Stimulated activated CD4-positive, alpha-beta T cell treated with anti-CD3 and anti-CD28 coated beads, Interleukin-15, amount 100 ng/mL, for 1 hour (primary cell): Measurements from ENCODE around the gene CD28.

Experiments
- DNase-seq, 2 donors: peaks; one replicate each; pipeline ENCODE4 v3.0.0-alpha.2; 2020; ENCODE audit warnings: low read depth in 1 of 2, low spot score in 1 of 2

CD28 gene

DNA sequence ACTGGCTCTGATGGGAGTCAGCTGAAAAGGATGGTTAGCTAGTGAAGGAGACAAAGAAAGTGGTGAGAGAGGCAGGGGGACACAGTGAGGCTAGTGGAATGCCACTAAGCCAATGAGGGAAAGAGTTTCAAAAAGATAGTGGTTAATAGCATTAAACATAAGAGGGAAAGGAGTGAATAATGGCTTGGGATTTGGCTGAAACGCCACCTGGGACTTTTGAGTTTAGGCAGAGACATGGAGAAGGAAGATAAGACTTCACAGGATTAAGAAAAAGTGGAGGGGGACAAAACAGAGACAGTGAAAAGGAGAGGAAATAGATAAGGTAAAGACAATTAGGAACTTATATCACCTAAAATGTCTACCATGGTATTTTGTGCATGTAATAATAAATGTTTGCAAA, 6.9 kb downstream of the CD28 start:
- no peak for DNase-seq

DNA sequence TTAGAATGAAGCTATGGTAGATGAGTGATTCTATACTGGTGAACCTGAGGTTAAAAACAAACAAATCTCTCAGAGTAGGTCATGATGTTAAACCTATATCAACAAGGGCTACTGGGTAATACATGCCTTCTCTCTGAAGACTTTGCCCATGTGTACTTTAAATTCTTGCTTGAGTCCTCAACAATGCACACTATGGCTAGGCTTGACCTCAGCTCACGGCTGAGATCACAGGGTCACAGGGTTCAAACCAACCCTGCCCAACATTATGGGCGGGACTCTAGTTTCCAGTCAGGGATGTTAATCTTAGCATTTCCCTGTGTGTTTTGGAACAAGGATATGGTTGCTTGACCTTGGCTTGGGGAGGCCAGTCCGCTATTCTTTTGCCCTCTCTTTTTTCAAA, 7.7 kb downstream of the CD28 start:
- no peak for DNase-seq

DNA sequence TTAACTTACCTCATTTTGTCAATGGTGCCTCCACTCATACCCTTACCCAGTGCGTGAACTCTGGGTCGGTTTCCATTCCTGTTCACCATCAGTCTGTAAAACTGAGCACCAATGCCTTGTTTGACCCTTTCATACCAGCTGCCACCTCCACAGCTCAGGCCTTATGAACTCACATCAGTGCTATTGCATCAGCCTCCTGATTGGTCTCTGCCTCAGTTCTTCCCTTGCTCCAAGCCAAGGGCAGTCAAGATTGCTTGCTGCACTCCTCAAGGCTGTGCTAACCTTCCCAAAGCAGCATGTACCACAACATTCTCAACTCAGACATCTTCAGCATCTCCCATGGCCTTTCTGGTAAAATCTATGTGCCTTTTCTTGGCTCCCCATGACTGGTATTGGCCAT, 9.3 kb downstream of the CD28 start:
- DNase-seq, result no peak

DNA sequence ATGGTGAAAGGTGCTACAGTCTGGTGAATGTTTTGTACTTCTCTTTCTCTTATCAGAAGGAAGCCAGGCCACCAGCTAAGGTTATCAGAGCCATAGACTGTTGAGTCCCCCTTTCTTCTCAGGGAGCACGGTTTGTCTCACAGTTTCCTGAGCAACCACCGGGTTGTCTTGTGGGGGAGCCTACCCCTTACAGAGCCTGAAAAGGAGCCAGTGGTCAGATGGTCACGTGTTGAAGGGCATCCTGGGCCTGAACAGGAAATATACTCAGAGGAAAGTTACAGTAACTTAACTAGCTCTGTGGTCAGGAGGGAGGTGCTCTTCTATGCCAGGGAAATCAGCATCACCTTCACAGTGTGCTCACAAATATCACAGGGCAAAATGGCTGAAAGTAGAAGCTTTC, 11.6 kb downstream of the CD28 start:
- no peak for DNase-seq

DNA sequence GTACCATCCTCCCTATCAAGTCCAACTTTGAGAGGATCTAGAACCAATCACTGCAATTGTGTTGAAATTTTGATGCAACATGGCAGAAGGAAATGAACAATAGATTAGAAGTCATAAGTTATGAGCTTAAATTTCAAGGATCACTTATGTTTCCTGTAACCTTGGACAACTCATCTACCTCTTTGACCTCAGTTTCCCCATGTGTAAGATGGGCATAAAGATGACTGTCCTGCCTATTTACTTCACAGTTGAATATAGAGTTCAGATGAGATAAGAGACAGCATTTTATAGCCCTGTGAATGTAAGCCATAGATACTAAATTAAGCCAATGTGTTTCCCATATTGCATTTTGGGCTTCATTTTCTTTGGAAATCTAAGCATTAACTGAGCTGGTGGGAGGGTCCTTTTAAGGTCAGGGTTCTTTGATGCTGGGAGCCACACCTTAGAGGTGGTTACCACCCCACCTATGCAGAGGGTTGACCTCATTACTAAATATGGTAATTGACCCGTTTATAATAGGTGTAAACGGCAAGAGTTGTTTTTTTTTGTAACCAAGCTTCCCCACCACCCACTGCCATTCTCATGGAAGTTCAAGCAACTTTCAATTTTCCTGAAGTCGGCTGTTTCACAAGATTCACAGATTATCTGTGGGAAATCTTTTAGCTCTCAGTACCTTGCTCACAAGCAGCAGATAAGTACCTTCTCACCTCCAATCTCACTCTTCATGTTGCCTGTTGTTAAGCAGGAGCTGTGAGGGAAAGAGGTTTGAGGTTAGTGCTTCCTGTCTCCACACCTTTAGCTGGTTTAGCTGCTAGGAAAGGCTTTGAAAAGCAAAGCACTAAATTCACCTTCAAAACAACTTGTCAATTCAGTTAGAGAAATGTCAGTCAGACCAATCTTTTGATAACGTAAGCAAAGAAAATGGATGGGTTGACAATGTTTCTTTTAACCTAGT, 13.3 kb downstream of the CD28 start:
- DNase-seq, result no peak

DNA sequence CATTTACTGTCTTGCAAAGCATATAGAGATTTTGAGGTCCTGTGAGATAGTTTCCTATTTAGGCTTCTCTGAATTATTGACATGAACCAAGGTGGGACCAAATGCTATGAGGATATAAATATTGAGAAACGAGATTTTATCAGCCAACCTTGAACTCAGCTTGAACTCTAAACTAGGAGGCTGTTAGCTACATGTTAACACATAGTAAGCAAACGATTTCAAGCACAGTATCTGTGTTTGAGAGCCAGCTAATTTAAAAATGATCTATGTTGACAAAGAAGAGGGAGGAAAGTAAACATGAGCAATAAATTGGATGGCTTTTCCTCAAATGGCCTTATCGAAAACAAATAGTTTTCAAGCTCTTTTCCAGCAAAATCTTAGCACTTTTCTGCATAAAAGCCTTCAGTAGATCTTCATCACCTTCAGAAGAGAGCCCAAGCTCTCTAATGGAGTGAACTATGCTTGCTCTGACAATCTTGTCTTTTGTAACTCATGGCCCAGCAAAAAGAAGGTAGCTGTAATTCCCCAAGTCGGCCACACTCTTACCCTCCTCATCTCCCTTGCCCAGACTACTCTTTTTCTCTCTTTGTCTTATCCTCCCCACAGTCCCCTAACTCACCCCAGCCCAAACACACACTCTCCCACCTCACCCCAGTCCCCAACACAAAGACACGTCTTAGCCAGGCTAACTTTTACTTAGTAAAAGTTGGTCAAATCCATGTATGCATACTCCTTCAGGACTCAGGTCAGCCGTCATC, 14.7 kb downstream of the CD28 start:
- DNase-seq, result no peak

DNA sequence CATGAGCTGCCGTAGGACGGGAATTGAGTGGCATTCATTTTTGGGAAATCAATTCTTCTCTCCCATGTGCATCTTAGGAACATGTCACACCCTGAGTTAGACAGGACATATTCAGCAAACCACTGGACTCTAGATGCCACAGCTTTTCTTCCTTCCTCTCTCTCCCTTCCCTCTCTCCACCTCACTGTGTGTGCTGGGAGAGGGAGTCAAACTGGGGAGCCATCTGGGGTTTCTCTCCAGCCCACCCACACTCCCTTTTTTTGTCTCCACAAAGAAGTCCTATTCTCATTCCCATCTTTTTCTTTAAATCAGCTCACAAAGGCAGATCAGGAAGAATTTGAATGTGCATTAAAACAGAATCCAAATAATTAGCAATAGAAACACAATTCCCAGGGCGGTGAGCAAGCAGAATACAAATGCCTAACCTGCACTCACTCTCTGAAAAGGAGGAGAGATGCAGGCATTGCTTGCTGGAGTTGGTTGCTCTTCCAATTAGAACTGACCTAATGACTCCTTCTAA, 15.4 kb downstream of the CD28 start:
- DNase-seq, result no peak

DNA sequence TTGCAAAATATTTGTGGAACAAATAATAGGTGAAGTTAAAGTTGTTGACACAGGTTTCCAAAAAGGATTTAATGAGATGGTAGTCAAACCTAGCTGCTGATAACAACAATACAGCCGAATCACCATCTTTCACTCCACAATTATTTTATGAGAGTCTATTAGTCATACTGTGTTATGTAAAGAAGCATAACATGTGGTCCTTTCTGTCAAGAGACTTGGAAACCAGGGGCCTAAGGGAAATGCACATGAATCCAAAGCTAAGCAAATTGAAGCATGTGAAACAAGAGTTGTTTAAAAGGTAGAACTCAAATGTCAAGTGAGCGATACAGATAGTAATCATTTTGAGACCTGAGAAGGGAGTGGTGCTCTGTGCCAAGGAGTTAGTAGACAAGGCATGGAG, 16.0 kb downstream of the CD28 start:
- DNase-seq, result no peak

DNA sequence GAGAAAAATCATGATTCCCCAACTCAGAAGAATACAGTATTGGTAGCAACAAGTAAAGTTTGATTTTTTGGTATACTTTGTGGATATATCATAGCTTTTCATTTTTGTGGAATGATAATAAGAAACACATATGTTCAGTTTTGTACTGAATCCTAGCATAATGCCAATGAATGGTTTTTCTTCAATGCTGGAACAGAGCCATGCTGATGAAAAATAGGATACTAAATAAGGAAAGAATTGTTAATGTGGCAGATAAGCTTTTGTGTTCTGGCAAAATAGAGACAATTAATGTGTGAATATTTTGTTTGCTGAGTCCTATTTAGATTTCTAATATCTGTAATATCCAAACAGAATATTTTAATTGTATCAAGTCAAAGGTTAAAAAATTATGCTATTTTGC, 21.9 kb downstream of the CD28 start:
- DNase-seq, result no peak

DNA sequence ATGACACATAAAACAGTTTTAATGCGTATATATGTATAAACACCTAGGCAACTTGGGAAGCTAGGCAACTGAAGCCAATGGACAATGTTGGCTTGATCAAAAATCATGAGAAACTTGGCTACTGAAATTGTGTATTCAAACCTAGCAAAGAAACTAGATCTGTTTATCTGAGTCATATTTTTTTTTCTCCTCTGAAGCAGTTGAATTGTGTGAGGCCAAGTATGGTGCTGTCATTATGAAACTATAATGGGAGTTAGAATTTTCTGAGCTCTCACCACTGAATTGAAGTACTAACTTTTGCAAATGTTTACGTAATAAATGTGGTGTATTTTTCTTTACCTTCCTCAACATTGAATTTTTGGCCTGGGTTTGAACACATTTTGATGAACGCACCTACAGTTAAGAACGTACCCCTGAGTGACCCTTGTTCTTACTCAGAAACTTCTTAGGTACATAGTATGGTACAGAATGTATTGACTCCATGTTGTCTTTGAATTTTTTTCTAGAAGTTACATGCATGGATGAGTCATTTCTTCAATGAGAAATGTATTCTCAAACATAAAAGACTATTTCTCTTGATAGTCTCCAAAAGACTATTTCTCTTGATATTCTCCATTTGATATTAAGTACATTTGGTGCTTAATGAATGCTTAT, 23.8 kb downstream of the CD28 start:
- DNase-seq, result no peak

DNA sequence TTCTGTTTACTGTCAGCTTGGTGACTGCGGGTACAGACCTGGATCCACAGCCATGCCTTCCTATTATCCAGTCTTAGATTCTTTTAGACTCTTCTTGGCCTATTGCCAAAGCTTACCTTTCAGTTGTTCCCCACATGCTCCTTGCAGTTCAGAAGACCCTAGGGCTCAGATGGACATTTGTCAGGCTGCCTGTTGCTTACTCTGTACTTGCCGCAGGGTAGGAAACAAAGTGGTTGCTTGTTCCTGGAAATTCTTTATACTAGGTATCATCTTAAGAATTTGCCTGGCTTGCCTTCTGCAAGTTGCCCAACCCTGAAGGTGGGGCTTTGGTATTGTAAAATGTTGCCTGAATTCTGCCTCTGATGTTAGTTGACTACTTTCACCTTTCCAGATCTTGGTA, 24.4 kb downstream of the CD28 start:
- no peak for DNase-seq

DNA sequence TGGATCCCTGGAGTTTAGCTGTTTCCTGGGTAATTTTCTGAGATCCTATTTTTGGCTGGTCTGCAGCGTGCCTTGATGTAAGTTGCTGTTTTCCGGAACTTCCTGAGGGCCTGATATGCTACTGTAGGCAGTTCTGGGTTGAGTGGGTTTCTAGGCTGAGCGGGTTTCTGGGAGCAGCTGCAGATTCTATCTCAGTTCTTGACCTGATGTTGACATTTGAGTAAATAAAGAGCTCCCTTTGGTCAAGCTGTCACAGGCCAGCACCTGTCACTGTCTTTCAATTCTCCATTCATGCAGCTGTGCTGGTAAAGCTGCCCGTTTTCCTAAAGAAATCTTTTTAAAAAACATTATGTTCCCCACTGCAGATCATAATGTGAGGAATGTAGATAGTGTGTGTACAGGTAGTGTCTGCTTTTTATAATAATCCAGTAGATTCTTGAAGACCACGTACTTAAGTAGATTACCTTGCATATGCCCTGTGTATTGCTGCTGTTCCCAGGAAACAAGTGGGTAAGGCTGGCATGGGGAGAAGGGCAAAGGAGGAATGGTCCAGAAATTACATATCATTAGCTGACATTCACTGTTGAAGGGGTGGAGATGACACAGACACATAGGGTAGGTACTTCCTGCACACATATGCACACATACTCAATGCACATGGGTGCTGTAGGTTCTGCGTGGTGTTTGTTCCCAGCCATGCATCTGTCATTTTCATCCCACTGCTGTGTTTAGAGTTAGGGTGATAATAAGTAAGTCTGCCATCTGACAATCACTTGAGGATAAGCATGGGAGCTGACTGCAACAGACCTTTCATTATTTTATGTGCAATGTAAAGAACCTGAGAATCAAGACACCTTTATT, 25.9 kb downstream of the CD28 start:
- no peak for DNase-seq

DNA sequence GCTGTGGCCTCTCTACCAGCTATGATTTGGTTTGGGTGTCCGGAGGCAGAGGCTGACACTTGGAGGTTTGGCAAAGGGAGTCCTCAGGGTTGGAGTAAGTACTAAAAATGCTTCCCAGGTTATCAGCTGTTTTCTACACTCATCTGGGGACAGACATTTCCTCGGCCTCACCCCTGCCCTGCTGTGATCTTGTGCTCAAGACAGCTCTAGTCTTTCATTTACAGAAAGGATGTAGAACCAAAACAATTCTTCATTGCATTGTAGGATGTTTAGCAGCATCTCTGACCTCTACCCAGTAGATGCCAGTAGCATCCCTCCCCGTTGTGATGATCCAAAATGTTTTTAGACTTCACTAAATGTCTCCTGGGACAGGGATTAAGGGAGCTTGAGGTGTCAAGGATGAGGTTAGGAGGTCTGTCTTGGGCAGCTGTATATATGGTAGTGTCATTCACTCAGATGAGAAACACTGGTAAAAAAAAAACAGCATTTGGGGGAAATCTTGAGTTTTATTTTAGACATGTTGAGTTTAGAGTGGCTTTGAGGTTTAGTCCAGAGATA, 26.6 kb downstream of the CD28 start:
- DNase-seq, result no peak

DNA sequence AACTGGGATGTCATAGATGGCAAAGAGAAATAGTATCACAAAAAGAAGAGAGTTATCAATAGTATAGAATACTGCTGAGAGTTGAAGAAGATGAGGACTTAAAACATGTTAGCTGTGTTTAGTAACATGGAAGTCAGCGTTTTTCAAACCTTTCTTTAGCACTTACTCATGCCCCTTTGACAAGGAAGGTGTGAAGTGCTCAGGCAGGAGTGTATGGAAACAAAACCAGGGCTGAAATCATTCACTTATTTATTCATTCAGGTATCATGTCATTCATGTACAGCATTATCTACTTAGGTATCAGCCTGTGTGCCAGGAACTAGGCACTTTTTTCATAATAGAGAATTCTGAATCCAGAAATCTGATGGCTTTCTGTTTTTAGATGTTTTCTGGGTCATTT, 27.2 kb downstream of the CD28 start:
- DNase-seq, result no peak

DNA sequence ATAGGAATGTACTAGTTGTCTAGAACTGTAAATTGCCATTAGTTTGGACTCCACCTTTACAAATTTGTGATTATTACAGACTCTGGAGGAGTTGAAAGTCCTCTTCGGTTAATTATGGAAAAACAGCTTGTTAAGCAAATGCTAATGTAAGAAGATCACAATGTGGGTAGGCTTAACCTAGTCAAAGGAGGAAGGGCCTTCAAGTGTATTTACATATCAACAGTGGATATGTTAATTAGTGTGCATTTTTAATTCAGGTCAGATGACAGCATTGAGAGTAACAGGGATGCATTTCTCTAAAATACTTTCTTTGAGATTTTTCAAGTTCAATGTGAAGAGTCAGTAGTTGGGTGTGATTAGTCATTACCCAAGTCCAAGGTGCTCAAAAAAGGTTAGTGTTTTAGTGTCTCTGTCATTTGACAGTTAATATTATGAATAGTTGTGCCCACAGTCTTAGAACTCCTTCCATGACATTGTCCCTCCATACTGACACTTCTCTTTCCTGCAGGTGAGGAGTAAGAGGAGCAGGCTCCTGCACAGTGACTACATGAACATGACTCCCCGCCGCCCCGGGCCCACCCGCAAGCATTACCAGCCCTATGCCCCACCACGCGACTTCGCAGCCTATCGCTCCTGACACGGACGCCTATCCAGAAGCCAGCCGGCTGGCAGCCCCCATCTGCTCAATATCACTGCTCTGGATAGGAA, 28.0 kb downstream of the CD28 start:
- no peak for DNase-seq

DNA sequence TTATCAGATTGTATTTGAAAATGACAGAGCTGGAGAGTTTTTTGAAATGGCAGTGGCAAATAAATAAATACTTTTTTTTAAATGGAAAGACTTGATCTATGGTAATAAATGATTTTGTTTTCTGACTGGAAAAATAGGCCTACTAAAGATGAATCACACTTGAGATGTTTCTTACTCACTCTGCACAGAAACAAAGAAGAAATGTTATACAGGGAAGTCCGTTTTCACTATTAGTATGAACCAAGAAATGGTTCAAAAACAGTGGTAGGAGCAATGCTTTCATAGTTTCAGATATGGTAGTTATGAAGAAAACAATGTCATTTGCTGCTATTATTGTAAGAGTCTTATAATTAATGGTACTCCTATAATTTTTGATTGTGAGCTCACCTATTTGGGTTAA, 30.9 kb downstream of the CD28 start:
- no peak for DNase-seq

DNA sequence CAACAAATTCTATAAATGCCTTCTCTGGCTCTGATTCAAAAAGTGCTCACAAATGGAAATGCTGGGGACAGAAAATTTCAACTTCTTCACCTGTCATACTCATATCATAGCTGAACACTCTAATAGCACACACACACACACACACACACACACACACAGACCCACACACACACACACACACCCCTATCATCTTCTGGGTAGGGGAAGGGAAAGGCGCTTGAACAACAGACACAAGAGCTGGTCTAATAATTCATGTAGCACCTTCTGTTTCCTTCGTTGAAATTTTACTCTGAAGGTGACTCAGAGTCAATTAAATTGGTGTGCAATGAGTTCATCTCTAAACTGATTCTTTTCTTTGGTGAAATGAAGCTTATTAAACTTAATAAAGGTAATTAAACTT, 32.9 kb downstream of the CD28 start:
- DNase-seq, result no peak

DNA sequence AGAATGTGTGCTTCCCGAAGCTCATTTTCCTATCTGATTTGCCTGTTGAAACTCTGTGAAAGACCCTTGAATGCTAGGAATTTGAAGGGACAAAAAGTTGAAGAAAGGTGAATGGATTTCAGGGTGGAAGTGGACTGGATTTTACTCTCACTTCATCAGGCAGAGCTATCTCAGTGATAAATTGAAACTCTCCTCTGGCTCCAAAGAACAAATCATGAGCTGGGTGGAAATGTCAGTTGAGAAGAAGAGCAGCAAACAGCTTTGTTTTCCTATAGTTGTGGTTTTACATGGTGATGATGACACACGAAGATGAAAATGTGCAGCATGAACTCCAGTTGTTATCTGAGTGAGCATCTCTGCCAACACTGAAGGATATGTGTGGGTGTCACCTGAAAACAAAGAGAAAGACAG, 34.4 kb downstream of the CD28 start:
- DNase-seq, result peak in 1 of 2 donors; percentile 9

DNA sequence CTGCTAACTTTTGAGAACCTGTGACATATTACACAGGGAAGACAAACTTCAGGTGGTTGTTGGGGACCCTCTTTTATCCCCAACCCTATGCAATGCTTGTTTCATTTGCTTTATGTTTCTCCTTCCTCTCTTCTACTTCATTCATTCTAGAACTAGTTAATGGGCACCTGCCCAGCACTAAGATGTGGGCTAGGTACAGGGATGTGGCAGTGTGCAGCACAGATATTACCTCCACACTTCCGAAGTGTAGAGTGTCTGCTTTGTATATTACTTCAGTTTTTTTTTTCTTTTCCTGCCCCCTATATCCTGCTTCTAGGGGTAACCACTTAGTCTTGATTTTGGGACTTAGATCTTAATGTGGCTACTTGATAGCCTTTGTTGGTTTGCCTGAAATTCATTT, 35.1 kb downstream of the CD28 start:
- DNase-seq, result no peak

DNA sequence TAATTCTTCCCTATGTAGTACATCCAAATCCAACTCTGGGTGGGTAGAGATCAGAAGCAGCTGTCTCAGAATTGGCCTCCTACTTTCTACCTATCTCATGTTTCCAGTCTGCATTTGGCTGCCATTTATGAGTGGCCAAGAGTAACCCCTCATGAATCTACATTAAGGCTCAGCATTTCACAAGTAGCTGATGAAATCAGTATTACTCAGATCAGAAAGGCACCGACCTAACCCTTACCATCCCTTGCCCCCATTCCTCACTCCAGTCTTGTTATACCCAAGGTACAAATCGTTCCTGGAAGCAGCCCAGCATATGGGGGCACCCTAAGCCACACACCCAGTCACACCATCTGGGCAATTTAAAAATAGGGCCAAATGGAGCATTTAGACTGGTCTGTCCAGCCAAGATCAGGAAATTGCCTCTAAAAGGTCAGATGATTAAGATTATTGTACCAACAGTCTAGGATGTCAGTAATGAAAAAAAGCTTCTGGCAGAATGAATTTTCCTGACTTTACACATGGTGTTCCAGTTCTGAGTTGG, 37.1 kb downstream of the CD28 start:
- DNase-seq, result no peak
